Gastrocnemius medialis (tissue), 4 donors: Measurements from ENCODE around the gene ESRRB.

ENCODE experiments used
- CTCF ChIP-seq, 5 experiments: fragments of 450-650 bp in 3 of 5; fragments of 200-600 bp in 2 of 5; sonication (generic) in 2 of 5; IDR thresholded peaks in 4 of 5; conservative IDR thresholded peaks in 1 of 5; 1 replicate in 4 of 5; 2 replicates in 1 of 5; pipeline ENCODE4 v1.5.1; 2016 to 2019; ENCODE audit warnings: antibody characterized with exemption in 5 of 5, mild to moderate bottlenecking in 3 of 5, moderate library complexity in 3 of 5
- POLR2A ChIP-seq, 2 donors: fragments of 450-650 bp; IDR thresholded peaks; one replicate each; pipeline ENCODE4 v1.6.1; 2017; ENCODE audit warnings: antibody characterized with exemption in 2 of 2, mild to moderate bottlenecking in 2 of 2, moderate library complexity in 2 of 2

GRCh38 chr14:76420827-76421226 lies 44.9 kb downstream of the ESRRB start:
- TF ChIP-seq CTCF (IDR thresholded peaks at IDR 0.05 in 4 of 5, conservative IDR thresholded peaks at IDR 0.05 in 1 of 5), result no peak
- TF ChIP-seq POLR2A (IDR thresholded peaks at IDR 0.05), result no peak
